Measurements from ENCODE around the gene KCNK5. TPM values are rescaled to one million over a fixed set of nuclear protein-coding genes. Genes with fewer than 3 reads are reported as not detected.

The KCNK5 gene
- total RNA-seq, 1 donor = 18.6 TPM

- no peak for DNase-seq (ENCODE audit: low read depth in 2 of 3, low spot score in 2 of 3)
These were observed 50.5 kb downstream of the KCNK5 start for GRCh38 chr6:39178804-39179203.

GRCh38 chr6:39178235-39178634 lies 51.0 kb downstream of the KCNK5 start:
- DNase-seq (ENCODE audit: low read depth in 2 of 3, low spot score in 2 of 3) = no peak

GRCh38 chr6:39177130-39177529 lies 52.1 kb downstream of the KCNK5 start:
- no peak for DNase-seq (ENCODE audit: low read depth in 2 of 3, low spot score in 2 of 3)

GRCh38 chr6:39173270-39173669 lies 56.0 kb downstream of the KCNK5 start:
- DNase-seq (ENCODE audit: low read depth in 2 of 3, low spot score in 2 of 3) = peak in 1 of 3 donors; percentile 71

- no peak for DNase-seq (ENCODE audit: low read depth in 2 of 3, low spot score in 2 of 3)
These were observed 56.9 kb downstream of the KCNK5 start for GRCh38 chr6:39172377-39172757.

GRCh38 chr6:39171489-39172376 lies 57.5 kb downstream of the KCNK5 start:
- no peak for DNase-seq (ENCODE audit: low read depth in 2 of 3, low spot score in 2 of 3)

- DNase-seq (ENCODE audit: low read depth in 2 of 3, low spot score in 2 of 3) = no peak
These were observed 58.4 kb downstream of the KCNK5 start for GRCh38 chr6:39170860-39171259.

- DNase-seq (ENCODE audit: low read depth in 2 of 3, low spot score in 2 of 3) = no peak
These were observed 58.9 kb downstream of the KCNK5 start for GRCh38 chr6:39170389-39170788.

- DNase-seq (ENCODE audit: low read depth in 2 of 3, low spot score in 2 of 3) = no peak
These were observed 59.6 kb downstream of the KCNK5 start for GRCh38 chr6:39169448-39170344.

- no peak for DNase-seq (ENCODE audit: low read depth in 2 of 3, low spot score in 2 of 3)
These were observed 61.2 kb downstream of the KCNK5 start for GRCh38 chr6:39167866-39168625.

- DNase-seq (ENCODE audit: low read depth in 2 of 3, low spot score in 2 of 3) = no peak
These were observed 62.0 kb downstream of the KCNK5 start for GRCh38 chr6:39167321-39167720.

- no peak for DNase-seq (ENCODE audit: low read depth in 2 of 3, low spot score in 2 of 3)
These were observed 62.4 kb downstream of the KCNK5 start for GRCh38 chr6:39166912-39167290.

GRCh38 chr6:39166189-39166911 lies 62.9 kb downstream of the KCNK5 start:
- peak; percentile 37 to 89 (median 82) for DNase-seq (ENCODE audit: low read depth in 2 of 3, low spot score in 2 of 3)

- DNase-seq (ENCODE audit: low read depth in 2 of 3, low spot score in 2 of 3) = peak in 1 of 3 donors; percentile 31
These were observed 71.8 kb downstream of the KCNK5 start for GRCh38 chr6:39157511-39157910.

- DNase-seq (ENCODE audit: low read depth in 2 of 3, low spot score in 2 of 3) = no peak
These were observed 72.5 kb downstream of the KCNK5 start for GRCh38 chr6:39156801-39157200.

- DNase-seq (ENCODE audit: low read depth in 2 of 3, low spot score in 2 of 3) = no peak
These were observed 74.6 kb downstream of the KCNK5 start for GRCh38 chr6:39154705-39155104.

GRCh38 chr6:39153766-39154397 lies 75.4 kb downstream of the KCNK5 start:
- peak in 1 of 3 donors; percentile 18 for DNase-seq (ENCODE audit: low read depth in 2 of 3, low spot score in 2 of 3)

GRCh38 chr6:39152262-39152661 lies 77.0 kb downstream of the KCNK5 start:
- DNase-seq (ENCODE audit: low read depth in 2 of 3, low spot score in 2 of 3) = no peak

GRCh38 chr6:39151211-39151610 lies 78.1 kb downstream of the KCNK5 start:
- peak in 1 of 3 donors; percentile 47 for DNase-seq (ENCODE audit: low read depth in 2 of 3, low spot score in 2 of 3)

Measured in hematopoietic multipotent progenitor cell (in vitro differentiated cells).